GM20431 (cell line): ENCODE measurements around the gene VWA2.

Experiments
- in situ Hi-C: fragments of 300-500 bp; cut with MseI, MboI; formaldehyde crosslinking; loops from one replicate; pipeline ENCODE4 v1.15.0; 2020; ENCODE audit warnings: low sequenced_read_pairs; ENCODE audit not compliant: unreplicated experiment

VWA2 gene

GRCh38 chr10:114239117-114239993 lies at the start of gene VWA2:
Gene VWA2 (plus strand): TSS chr10:114239254. CDS start chr10:114248714, 9,460 bp downstream.
- in situ Hi-C loops = no loop called here

- in situ Hi-C loops = no loop called here
Measured at GRCh38 chr10:114189700-114190099, 49.4 kb upstream of the VWA2 start.

DNA sequence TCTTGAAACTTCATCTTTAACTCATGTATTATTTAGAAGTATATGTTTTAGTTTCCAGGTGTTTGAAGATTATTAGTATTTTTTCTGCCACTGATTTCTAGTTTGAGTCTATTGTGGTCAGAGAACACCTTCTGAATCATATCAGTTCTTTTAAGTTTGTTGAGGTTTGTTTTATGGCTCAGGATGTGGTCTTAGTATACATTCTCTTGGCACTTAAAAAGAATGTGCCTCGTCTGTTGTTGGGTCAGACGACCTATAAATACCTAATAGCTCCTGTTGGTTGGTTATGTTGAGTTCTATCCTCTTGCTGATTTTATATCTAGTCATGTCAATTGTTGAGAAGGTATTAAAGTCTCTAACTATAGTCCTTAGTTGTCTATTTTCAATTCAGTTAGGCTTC lies 44.0 kb upstream of the VWA2 start:
- in situ Hi-C loops = no loop called here

- in situ Hi-C loops = no loop called here
Measured at GRCh38 chr10:114199239-114199638, 39.8 kb upstream of the VWA2 start.

DNA sequence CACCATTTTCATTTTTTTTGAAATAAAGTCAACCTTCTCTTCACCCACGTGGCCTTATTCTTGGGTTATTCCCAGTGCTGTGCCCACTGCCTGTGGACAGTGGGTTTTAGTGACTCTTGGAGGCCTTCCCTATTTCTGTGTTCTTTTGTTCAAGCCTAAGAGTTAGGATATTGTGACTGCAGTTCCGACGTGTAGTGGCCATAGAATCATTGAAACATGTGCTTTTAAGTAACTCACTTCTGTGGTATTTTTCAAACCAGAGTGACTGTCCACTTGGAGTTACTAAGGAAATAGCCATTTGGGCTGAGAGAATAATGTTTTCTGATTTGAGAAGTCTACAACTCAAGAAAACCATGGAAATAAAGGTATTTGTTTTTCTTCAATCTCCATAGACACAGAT lies 36.2 kb upstream of the VWA2 start:
- in situ Hi-C loops = no loop called here

DNA sequence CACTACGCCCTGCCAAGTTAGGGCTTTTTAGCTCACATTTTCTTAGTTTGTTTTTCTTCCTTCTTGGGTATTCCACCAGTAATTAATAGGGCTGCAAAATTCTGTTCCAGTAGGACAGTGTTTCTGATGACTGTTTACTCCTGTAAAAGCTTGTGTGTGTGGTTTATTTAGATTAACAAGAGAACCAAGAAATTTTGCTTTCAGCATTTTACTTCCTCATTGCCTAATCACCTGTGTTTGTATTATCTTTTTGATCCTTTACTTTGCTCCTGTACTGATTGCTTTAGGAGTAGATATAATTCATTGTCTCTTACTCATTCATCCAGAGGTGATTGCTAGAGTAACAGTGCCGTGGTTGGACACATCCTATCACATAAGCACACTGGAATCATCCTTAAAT lies 32.2 kb upstream of the VWA2 start:
- in situ Hi-C loops = no loop called here

DNA sequence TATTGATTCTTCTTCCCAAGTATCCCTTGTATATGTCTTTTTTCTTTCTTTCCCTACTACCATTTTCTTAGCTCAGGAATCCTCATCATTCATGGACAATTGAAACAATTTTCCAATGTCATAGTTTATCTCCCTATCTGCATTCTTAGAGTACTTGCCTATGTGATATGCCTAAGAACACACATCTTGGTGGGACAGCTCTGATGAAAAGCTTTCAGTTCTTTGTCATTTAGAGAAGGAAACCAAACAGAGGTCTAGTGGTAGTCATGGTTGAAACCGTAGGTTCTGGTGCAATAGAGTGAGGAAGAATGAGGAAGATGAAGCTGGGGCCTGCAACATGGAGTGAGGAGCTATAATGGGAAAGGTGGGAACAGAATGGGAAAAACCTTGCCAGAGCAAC lies 31.7 kb upstream of the VWA2 start:
- in situ Hi-C loops = no loop called here

GRCh38 chr10:114208351-114208750 lies 30.7 kb upstream of the VWA2 start:
- in situ Hi-C loops = no loop called here

DNA sequence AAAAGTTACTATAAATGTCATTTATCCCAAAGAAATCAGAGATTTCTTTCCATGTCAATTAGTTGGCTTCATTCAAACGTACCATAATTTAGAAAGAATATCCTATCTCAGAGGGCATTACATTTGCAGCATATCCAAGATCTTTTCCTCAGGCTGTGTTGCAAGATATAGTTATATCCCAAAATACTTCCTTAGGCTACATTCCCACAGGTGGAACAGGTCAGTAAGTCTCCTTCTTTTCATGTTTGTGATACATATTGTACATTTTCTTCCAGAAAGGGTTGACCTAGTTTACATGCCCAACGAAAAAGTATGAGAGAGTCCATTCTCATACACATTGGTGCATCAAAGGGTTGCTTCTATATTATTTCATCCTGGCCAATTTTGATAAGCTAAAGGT lies 26.9 kb upstream of the VWA2 start:
- in situ Hi-C loops = no loop called here

DNA sequence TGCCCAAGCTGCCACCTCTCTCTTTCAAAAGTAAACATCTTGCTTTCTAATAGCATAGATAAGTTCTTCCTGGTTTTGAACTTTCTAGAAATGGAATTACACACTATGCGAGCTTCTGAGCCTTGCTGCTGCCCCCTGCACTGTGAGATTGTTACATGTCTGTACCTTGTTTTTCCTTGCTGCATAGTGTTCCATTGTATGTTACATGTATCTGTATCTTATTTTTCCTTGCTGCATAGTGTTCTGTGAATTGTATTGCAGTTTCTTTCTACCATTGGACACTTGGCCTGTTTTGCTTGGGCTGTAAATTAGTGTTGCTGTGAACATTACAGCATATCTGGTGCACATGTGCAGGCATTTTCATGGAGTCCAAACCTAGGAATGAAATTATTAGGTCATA lies 24.0 kb upstream of the VWA2 start:
- in situ Hi-C loops = no loop called here

GRCh38 chr10:114220281-114220680 lies 18.8 kb upstream of the VWA2 start:
- in situ Hi-C loops = no loop called here

DNA sequence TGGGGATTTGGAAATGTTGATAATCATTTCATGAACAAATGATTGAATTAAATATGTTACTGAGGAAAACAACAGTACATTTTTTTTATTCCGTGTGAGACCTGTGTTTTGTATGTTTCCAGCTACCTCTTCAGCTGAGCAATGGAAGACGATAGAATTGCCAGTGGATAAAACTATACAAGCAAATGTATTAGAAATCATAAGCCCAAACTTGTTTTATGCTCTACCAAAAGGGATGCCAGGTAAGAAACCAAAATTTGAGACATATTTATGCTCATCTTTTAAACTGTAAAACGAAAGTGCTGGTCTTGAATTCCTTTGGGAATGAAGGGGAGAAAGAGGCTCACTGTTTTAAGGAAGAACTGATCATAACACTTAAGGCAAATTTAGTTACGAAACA lies 17.8 kb upstream of the VWA2 start:
- in situ Hi-C loops = no loop called here

DNA sequence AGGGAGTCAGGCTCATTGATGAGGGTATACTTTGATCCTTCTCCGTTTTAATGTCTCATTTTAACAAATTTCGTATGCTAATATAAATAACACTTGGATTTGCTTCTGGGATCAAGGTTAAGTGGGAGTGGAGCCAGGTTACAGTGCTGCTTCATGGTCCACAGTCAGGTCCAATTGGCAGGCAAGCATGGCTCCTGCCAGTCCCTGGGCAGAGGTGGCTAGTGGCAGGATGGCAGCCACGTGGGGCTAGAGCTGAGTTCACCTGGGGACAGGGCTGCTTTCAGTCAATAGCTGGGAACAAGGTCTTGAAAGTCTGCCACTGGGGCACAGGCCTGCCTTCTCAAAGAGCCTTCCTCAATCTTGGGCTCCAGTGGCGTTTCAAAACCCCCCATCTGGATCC lies 16.0 kb upstream of the VWA2 start:
- in situ Hi-C loops = no loop called here

DNA sequence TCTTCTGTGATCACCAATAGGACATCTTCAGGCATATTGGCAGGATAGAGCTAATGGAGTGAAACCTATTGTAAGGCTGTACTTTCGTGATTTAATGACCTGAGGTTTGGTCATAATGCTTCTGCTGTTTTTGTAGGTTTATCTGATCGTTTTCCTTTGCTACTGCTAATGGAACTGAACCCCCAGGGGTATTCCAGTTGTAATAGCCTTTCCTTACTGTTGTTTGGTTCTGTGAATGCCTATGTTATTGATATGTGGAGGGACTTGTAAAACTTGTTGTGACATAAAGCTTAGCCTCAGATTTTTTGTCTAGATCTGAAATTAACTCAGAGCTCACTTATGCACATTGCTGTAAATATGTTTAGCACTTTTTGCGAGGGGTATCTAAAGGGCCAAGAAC lies 10.9 kb upstream of the VWA2 start:
- in situ Hi-C loops = no loop called here

DNA sequence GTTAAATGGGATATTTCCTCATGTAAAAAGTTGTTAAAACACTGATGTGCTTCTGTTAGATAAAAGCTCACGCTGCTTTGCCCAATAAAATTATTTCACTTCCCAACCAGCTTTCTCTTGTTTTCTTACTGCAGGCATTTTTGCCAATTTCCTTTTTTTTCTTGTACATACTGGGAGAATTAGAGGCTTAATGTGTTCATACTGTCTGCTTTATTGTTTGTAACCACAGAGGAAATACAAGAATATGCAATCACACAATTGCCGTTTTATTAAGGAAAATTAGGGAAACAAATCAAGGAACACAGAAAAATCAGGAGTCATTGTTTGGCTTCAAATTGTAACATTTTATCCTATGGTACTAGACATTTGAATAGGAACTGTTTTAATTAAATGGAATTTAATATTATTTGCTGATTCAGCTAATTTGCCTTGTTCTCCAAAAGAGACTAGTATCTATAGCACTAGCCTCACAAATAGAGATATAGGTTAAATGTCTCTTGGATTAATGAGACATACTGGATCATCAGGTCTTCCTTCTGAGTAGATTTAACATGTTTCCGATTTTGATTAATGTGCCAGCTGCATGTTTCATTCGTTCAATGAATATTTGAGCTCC lies 6.4 kb upstream of the VWA2 start:
- in situ Hi-C loops = no loop called here

GRCh38 chr10:114233482-114233881 lies 5.6 kb upstream of the VWA2 start:
- in situ Hi-C loops = no loop called here

- in situ Hi-C loops = no loop called here
Measured at GRCh38 chr10:114234132-114234531, 4.9 kb upstream of the VWA2 start.

DNA sequence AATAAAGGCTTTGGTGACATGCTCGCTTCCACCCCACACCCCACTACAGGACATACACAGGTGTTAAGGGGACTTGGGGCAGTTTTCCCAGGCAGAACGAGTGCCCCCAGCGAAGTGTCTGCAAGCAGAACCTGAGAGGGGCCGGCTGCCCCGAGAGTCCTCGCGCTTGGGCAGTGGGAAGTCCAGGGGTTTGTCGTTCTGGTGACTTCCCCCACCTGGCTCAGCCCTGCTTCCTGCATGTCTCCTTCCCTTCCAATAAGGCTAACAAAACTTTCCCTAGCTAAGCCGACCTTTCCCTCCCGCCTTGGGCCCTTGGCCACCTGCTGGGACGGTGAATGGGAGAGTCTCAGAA lies 916 bp downstream of the VWA2 start:
- in situ Hi-C loops = no loop called here

DNA sequence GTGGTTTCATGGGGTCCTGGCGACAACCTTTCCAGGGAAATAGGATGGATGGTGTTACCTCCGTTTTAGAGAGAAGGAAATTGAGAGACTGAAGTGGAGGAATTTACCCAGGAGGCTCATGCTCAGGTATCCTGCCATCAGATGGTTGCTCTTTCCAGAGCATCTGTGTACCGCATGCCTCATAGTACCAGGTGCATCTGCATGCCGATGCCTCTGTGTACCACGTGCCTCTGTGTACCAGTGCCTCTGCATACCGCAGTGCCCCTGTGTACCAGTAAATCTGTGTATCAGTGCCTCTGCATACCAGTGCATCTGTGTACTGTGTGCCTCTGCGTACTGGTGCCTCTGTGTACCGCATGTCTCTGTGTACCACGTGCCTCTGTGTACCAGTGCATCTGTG lies 3.2 kb downstream of the VWA2 start:
- in situ Hi-C loops = no loop called here

DNA sequence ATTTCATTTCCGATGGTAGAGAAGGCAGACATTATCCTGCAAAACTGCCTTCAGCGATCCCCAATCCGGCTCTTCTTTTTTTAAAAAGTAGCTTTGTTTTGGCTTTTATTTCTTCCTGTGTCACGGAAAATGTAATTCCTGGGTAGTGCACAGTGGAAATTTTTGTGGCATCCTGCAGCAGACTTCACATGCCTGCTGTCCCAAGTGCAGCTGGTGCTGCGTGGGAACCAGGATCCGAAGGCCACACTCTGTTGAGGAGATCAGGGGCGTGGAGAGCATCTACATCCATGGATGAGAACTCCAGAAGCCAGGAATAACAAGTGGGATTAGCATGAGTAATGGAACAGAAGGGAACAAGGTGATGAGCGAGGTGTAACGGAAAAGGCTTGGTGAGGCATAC lies 4.6 kb downstream of the VWA2 start:
- in situ Hi-C loops = no loop called here

DNA sequence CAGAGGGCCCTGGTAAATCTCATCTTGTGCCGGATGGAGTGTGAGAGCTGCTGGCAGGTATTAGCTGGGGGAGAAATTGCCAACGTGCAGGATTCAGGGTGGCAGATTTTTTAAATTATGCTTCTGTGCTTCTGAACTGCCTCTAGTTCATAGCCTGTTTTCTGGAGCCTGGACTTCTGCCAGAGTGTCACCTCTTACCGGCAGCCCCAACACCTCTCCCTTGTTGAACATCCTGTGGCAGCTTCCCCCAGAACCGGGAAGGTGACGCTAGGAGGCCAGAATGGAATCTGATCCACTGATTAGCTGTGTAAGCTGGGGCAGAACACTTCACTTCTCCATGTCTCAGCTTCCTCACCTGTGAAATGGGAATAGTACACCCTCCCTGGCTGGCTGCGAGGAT lies 5.1 kb downstream of the VWA2 start:
- in situ Hi-C loops = no loop called here
